MM.1S (cell line): Measurements from ENCODE around the gene LMBR1.

ENCODE experiments used
- EZH2 ChIP-seq: fragments of 300-600 bp; sonication (generic); optimal IDR thresholded peaks from 2 replicates; pipeline ENCODE3; 2017; ENCODE audit warnings: low read depth, mild to moderate bottlenecking, antibody characterized with exemption, low read length, mixed read lengths
- TF ChIP-seq, protein P1 (sequence below): fragments of 300-600 bp; sonication (generic); IDR thresholded peaks from 2 replicates; pipeline ENCODE4 v1.5.1; 2016; ENCODE audit warnings: antibody characterized with exemption, low read length, mixed read lengths

DNA sequence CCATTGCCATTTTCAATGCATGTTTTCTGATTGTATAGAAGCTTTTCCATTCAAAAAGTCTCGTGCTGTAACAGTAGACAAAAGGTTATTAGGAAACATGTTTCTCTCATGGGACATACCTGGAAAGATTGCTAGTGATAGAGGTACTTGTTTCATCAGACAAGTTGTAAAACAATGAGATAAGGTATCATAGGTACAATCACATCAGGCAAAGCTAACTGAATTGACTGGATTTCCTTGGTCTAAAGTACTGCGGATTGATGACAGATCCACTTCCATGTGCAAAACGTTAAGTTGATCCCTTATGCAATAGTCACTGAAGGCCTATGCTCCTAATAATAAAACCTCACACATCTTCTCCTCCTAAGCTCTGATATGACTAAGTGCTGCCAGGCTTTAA lies 258.9 kb downstream of the LMBR1 start:
- TF ChIP-seq, protein P1, sequence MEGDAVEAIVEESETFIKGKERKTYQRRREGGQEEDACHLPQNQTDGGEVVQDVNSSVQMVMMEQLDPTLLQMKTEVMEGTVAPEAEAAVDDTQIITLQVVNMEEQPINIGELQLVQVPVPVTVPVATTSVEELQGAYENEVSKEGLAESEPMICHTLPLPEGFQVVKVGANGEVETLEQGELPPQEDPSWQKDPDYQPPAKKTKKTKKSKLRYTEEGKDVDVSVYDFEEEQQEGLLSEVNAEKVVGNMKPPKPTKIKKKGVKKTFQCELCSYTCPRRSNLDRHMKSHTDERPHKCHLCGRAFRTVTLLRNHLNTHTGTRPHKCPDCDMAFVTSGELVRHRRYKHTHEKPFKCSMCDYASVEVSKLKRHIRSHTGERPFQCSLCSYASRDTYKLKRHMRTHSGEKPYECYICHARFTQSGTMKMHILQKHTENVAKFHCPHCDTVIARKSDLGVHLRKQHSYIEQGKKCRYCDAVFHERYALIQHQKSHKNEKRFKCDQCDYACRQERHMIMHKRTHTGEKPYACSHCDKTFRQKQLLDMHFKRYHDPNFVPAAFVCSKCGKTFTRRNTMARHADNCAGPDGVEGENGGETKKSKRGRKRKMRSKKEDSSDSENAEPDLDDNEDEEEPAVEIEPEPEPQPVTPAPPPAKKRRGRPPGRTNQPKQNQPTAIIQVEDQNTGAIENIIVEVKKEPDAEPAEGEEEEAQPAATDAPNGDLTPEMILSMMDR: no peak
- TF ChIP-seq EZH2: no peak
